GM20000 (cell line): ENCODE results near the gene EPHB6.
A peak's percentile ranks its signal among the peaks of the same experiment; 100 is the strongest.

Source experiments
- DNase-seq: peaks from one replicate; pipeline ENCODE4 v3.0.0; 2012; ENCODE audit warnings: low spot score
- CTCF ChIP-seq: IDR thresholded peaks from 2 replicates; pipeline ENCODE4 v1.5.1; 2012; ENCODE audit warnings: mild to moderate bottlenecking, control low read depth; ENCODE audit errors: extremely low read depth, missing control alignments

EPHB6 gene

GRCh38 chr7:142808802-142809583 lies 45.9 kb upstream of the EPHB6 start:
- DNase-seq = peak; percentile 82
- no peak for TF ChIP-seq CTCF

GRCh38 chr7:142809671-142810070 lies 45.2 kb upstream of the EPHB6 start:
- TF ChIP-seq CTCF = no peak
- DNase-seq = no peak

GRCh38 chr7:142811154-142811737 lies 43.6 kb upstream of the EPHB6 start:
- peak; percentile 35 for DNase-seq
- peak; percentile 32 for TF ChIP-seq CTCF

DNA sequence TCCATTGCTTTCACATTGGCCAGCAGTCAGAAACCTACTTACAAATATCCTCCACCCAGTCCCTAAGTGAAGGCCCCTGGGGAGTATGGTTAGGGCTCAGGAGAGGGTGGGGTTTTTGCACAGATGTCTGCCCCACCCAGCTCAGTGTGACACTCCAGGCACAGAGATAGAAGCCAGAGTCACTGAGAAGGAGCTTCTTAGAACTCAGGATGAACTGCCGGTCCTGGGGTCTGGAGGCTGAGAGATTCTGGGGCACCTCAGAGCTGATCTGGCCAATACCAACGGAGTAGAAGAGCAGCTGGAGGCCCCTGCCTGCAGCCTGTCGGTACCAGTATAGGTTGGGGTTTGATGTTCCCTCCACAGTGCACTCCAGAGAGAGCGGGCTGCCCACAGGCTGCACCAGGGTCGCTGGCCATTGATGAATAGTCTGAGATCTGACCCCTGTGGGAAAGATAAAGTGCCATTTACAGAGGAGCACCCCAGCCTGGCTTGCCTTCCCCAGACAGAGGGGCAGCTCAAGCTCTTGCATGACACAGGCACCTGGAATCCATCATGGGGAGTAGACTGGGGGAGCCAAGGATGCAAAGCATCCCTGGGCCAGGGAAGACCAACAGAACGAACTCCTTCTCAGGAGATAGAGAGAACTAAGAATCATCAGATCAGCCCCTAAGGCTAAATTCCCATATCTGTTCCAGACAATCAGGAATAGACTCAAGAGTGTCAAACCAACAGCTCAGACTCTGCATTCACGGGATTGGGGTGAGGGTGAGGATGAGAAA lies 42.2 kb upstream of the EPHB6 start:
- no peak for DNase-seq
- TF ChIP-seq CTCF = no peak

DNA sequence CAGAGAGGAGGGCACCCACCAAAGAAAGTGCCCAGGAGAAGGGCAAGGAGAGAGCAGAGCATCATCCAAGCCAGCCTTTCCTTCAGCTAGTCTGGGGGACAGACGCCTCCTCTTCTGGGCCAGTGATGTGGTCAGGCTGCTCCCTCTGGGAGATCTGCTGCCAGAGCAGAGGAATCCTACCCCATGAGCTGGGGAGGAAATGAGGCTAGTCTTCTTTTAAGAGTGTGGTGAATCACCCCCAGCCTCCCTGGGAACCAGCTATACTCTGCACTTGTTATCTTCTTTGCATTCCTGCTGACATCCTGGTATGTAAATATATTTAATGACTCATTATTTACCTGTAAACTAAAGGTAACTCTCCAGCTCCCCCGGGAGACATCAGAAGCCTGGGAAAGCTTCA lies 41.6 kb upstream of the EPHB6 start:
- TF ChIP-seq CTCF = no peak
- no peak for DNase-seq

GRCh38 chr7:142813699-142814098 lies 41.2 kb upstream of the EPHB6 start:
- DNase-seq = no peak
- TF ChIP-seq CTCF = no peak

GRCh38 chr7:142814451-142814850 lies 40.4 kb upstream of the EPHB6 start:
- no peak for DNase-seq
- no peak for TF ChIP-seq CTCF
